GM12872 (cell line): ENCODE measurements around the gene IL4I1.

Source experiments
- CTCF ChIP-seq: IDR thresholded peaks from 3 replicates; pipeline ENCODE4 v1.5.1; 2011; ENCODE audit warnings: low read depth, mild to moderate bottlenecking, low read length, moderate library complexity; ENCODE audit not compliant: insufficient read depth

The IL4I1 gene

GRCh38 chr19:49890349-49891311, 6.1 kb downstream of the IL4I1 start:
- no peak for TF ChIP-seq CTCF

GRCh38 chr19:49889687-49890348, 6.9 kb downstream of the IL4I1 start:
- TF ChIP-seq CTCF: peak; percentile 78

- no peak for TF ChIP-seq CTCF
Observed at GRCh38 chr19:49889038-49889686, 7.5 kb downstream of the IL4I1 start.

- no peak for TF ChIP-seq CTCF
Observed at GRCh38 chr19:49888510-49888824, 8.2 kb downstream of the IL4I1 start.

GRCh38 chr19:49887665-49888509, 8.8 kb downstream of the IL4I1 start:
- TF ChIP-seq CTCF: no peak

- no peak for TF ChIP-seq CTCF
Observed at GRCh38 chr19:49887037-49887664, 9.5 kb downstream of the IL4I1 start.
